HG02588 (cell line): Measurements from ENCODE around the gene NAGK.
"Not testable (repeated sequence)": the region's sequence is repeated elsewhere in the genome, so short reads cannot be mapped to it uniquely, and the experiment has no call there.

Source experiments
- ATAC-seq: cut with Tn5 transposase; IDR thresholded peaks from one replicate; pipeline ENCODE4 v1.9.1; 2021; ENCODE audit warnings: mild to moderate bottlenecking, moderate library complexity; ENCODE audit not compliant: unreplicated experiment

NAGK gene

DNA sequence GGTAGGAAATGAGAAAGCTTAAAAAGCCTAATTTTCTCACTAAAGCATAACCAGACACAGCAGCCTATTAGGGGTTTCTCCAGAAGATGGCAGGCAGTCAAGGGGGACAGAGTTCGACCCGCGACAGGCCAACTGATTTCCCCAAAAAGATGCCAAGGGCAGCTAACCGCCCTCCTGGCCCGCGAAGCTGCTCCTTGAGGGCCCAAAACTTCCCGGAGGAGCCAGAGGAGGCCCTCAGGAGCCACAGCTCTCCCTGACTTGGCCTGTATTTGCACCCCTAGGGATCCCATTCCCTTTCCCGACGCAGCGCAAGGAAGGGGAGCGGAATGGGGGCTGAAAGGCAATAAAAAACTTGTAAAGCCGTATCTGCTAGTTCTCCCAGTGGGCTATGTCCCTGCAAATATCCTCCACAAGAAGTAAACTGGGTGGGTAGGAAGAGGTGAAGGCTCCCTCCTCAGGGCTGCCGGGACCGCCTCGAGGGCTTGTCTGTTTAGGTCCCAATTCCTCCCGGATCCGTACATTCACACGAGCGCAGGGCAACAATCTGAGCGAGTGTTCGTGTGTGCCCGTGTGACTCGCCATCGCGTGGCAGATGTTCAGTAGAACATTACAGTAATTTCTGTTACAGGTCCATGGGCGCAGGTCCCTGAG, 756 bp upstream of the NAGK start:
- ATAC-seq, result peak; percentile 3

DNA sequence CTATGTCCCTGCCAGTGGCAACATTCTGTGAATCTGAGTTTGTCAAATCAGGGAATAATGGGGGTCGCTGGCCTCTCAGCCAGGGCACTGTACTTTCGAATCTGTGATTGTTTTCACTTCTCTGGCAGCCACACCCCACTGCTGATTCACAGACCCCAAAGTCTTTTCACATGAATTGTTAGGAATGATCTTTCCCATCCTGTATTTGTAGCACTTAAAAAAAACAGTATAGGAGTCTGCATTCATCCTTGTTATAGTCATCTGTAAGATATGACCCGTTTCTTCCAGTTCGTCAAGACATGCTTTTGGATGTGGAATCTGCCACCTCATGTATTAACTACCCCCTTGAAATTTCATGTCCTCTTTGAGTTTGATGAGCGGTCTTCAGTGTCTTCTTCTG, 928 bp downstream of the NAGK start:
- no peak for ATAC-seq

DNA sequence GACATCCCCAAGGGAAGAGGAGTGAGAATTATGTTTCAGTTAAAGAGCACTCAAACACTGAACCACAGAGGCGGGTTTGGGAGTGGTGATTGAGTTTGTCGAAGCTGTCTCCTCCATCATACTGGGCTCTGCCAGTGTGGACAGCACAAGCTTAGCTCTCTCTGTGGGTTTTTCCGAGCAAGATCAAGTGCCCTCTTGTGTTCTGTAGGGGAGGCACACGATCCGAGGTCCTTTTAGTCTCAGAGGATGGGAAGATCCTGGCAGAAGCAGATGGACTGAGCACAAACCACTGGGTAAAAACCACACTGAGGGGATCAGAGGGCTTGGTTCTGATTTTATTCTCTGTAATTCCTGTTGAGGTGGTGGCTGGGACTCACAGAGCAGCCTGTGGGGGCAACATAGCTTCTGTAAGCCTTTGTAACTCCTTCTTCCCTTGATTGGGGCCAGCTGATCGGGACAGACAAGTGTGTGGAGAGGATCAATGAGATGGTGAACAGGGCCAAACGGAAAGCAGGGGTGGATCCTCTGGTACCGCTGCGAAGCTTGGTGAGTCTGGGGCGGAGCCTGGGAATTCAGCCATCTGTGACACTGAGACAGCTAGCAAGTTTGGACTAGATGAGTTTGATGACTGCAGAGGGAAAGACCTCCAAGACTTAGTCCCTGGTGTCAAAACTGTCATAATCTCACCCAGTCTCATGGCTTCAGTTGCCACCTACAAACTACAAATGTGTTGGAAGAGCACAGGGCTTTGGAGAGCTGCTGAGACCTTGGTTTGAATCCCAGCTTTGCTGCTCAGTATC, 2.0 kb downstream of the NAGK start:
- no peak for ATAC-seq

DNA sequence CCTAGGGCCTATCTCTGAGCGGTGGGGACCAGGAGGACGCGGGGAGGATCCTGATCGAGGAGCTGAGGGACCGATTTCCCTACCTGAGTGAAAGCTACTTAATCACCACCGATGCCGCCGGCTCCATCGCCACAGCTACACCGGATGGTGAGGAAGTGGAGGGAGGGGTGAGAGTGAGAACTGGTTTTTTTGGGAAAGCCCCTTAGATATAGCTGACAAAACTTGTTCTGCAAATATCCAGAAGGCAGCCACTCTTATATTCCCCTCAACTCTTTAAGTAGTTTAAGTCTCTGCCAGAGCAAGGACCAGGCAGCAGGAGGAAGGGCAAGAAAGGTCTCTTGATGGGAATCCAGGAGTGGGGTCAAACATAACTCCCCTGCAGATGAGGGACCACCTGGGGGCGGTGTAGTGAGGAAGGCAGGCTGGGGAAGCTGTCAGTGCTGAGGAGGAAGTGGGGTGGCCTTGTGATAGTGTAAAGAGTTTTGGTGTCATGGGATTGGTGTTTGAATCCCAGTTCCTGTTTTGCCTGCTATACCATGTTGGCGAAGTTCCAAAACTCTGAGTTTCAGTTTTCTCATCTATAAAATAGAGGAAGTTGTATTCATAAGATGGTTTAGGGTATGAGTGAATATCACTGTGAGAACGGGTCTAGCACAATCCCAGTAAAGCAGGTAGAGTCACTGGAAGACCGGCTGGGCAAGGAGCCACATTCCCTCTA, 3.4 kb downstream of the NAGK start:
- ATAC-seq, result peak; percentile 38

DNA sequence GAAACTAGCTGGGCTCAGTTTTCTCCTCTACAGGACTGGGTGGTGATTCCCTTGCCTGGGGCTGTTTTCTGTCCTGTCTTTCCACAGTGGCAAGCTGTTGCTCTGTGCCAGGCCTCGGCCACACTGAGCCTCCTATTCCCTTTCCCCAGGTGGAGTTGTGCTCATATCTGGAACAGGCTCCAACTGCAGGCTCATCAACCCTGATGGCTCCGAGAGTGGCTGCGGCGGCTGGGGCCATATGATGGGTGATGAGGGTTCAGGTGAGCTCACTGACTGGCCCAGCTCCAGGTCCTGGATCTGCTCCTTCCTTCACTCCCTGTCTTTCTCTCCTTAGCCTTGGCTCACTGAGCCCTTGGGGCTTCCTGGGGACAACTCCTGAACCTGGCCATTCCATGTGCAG, 4.0 kb downstream of the NAGK start:
- no peak for ATAC-seq

DNA sequence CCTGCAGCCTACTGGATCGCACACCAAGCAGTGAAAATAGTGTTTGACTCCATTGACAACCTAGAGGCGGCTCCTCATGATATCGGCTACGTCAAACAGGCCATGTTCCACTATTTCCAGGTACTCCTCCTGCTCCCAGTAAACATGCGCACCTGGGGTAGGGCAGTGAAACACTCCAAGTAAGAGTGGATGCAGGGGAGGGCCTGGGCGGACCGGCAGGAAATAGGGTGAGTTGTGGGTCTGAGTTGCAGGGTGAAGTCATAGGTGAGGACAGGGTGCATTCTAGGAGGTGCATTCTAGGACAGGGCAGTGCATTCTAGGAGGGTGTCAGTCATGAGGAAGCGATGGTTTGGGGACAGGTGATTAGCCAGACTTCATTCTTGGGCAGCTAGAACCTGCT, 5.0 kb downstream of the NAGK start:
- ATAC-seq, result no peak

DNA sequence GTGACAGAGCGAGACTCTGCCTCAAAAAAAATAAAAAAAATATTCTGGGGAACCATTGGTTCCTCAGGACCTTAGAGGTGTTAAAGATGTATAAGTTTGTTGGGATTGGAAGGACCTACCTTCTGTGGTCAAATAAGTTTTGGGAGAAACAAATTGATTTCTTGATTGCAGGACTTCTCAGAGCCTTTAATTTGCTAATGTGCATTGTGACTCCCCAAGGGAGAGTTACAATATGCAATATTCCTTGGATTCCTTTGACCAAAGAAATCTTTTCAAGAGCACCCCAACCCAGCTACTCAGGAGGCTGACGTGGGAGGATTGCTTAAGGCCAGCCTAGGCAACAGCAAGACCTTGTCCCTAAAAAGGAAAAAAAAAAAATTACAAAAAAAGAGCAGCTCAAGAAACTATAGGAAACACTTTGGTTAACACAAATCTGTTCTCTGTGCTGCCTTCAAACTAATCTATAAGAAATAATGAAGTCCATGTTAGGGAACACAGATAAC, 6.5 kb downstream of the NAGK start:
- ATAC-seq, result no peak

DNA sequence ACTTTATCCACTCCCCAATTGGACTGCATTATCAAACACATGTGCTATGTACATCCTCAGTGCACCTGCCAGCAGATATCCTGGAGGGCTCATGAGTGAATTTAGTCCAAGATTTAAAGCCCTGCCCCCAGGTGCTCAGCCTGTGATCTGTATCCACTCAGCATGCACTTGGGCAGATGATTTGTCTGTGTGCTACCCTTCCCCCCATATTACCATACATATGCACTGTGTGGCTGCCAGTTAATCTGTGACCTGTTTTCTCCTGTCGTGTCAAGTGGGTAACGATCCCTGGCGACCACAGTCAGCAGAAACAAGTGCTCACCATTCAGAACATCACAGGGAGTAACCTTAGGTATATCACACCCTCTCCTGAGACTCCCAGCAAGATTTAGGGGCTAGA, 10.2 kb downstream of the NAGK start:
- no peak for ATAC-seq

DNA sequence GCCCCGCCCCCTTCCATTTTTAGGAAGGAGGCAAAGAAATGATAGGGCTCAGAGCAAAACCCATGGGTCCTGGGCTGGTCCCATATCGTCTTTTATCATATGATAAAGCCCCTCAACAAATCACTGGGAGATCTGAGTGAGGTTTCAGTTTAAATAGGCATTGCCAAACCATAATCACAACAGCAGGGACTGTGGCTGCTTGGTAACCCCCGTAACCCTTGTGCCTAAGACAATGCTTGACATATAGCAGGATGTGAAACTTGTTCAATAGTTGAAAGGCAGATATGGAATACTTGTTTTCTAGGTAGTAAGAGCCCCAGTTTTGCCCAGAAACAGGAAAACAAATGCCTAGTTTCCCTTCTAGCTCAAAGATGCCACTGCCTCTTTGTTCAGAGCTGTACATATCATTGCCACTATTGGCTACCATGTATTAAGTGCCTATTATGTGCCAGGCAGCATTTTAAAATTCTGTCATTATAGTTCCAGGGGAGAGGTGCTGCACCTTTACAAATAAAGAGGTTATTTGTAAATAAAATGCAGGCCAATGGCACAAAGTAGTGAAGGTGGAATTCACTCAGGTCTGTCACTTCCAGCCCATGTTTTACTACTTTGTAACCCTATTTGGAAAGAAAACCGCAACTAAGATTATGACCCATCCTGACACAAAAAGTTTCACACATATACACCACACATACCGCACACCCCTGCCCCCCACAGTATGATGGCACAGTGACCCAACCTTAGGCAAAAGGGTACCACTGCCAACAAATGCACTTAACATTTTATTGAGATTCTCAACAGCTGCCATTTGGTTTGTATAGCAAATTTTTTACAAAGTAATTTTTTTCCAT, 14.2 kb downstream of the NAGK start:
- no peak for ATAC-seq

DNA sequence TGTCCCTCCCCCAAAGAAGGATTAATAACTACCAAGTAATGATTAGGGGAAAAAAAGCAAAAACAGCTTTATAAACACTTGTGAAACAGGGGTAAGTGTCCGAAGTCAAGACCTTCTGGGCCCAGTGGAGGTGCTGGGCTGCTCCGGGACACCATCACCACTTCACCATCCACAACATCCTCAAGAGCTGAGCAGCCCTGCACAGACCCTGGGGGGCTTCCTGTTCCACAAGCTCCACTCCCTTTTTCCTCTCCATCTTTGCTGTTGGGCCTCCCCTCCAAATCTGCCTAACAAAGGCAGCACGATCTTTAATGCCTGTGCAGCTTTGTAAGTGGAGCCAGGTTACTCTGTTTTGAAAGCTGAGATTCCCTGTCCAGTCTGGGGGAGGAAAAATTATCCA, 14.8 kb downstream of the NAGK start:
- not testable (repeated sequence) for ATAC-seq

DNA sequence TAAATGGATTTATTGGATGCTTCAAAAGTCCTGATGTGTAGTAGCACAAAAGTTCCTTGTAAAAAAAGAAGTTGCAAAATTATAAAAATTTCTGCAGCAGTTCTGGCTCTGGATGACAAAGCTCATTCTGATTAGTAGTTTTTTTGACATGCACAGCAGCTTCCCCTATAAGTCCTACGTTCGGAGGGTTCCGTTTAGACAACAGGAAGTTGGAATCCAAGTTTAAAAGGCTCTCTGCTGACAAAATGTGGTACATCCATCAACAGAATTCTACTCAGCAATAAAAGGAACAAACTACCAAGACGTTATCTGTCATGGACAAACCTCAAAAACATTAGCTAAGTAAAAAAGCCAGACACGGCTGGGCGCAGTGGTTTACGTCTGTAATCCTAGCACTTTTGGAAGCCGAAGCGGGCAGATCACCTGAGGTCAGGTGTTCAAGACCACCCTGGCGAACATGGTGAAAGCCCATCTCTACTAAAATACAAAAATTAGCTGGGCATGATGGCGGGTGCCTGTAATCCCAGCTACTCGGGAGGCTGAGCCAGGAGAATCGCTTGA, 15.4 kb downstream of the NAGK start:
- not testable (repeated sequence) for ATAC-seq

DNA sequence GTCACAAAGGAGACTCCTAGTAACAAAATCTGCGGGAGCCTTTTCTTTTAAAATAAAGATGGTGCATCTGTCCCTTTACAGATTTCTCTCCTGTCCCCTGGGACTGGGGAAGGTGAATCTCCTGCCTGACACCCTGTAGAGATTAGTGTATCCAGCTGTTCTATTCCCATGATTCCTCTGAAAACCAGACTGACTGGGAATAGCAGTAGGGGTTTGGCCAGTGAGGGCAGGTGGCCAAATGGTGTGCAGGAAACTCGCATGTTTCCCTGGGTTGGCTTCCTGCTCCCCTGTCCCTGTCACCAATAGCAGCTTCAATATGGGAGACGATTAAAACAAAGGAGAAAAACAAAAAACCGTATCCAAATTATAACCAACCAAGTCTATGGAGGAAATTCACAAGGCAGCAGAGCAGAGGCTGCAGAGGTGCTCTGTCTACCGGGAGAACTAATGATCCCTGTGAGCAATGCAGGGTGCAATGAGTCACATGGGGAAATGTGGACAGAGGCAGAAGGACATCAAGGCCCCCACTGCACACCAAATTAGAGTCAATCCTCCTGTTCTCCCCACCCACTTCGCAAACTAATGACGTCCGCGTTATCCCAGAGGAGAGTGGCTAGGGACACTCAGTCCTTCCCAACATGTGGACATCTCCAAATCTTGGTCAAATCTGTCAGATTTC, 17.0 kb downstream of the NAGK start:
- ATAC-seq, result not testable (repeated sequence)

DNA sequence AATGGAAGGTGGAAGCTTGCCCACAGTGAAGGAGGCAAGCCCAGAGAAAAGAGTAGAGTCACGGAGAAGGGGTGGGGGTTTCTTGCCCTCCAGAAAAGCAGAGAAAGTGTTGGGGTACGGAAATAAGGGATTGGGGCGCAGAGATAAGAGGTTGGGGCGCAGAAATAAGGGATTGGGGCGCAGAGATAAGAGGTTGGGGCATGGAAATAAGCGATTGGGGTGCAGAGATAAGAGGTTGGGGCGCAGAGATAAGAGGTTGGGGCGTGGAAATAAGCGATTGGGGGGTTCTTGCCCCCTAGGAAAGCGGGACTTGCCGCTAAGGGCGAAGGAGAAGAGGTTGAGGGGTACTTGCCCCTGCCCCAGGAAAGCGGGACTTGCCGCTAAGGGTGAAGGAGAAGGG, 21.0 kb downstream of the NAGK start:
- ATAC-seq, result not testable (repeated sequence)

DNA sequence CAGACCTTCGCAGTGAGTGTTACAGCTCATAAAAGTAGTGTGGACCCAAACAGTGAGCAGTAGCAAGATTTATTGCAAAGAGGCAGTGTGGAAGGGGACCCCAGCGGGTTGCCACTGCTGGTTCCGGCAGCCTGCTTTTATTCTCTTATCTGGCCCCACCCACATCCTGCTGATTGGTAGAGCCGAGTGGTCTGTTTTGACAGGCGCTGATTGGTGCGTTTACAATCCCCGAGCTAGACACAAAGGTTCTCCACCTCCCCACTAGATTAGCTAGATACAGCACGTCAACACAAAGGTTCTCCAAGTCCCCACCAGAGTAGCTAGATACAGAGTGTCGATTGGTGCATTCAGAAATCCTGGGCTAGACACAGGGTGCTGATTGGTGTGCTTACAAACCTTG, 23.4 kb downstream of the NAGK start:
- ATAC-seq, result not testable (repeated sequence)

DNA sequence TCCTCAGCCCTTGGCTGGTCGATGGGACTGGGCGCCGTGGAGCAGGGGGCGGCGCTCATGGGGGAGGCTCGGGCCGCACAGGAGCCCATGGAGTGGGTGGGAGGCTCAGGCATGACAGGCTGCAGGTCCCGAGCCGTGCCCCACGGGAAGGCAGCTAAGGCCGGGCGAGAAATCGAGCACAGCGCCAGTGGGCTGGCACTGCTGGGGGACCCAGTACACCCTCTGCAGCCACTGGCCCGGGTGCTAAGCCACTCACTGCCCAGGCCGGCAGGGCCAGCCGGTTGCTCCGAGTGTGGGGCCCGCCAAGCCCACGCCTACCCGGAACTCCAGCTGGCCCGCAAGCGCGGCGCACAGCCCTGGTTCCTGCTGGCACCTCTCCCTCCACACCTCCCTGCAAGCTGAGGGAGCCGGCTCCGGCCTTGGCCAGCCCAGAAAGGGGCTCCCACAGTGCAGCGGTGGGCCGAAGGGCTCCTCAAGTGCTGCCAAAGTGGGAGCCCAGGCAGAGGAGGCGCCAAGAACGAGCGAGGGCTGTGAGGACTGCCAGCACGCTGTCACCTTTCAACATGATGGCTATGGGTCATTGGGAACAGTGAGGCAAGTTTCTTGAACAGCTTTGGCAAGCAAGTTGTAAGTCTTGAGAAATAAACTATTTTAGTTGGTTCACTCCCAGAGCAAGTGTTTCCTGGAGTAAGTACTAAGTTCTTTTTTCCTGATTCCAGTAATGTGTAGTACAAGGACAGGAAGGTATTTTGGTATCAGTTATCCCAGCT, 24.2 kb downstream of the NAGK start:
- not testable (repeated sequence) for ATAC-seq

DNA sequence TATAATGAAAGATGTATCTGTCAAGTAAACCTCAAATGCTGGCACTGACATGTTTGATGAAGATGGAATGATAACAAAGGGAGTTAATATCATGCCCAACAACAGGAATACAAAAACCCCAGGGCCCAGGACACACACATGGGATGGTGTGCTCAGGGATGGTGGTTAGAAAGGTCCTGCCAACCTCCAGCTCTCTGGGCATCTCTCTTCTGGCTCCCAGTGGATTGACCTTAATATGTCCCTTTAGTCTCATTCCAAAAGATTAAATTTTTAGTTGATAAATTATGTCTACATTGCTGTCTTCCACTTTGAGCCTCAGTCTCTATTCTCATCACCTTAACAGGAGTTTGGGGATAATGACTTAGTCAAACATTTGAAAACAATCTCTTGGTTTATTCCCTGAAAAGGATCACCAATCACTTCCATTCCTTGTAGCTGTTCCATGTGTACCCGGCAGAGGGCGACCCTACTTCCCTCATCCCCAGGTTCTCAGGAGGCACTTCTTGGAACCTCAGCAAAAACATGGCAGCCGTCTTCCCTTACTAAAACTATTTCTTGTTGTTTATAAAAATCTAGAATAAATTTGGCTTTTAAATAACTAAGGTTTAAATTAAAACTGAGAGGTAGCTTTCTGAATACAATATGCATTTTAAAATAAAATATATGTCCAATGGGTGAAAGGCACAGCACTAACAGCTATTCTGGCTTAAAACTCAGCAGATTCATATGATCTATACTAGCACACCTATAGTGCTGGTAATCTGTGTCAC, 31.9 kb downstream of the NAGK start:
- ATAC-seq, result no peak

DNA sequence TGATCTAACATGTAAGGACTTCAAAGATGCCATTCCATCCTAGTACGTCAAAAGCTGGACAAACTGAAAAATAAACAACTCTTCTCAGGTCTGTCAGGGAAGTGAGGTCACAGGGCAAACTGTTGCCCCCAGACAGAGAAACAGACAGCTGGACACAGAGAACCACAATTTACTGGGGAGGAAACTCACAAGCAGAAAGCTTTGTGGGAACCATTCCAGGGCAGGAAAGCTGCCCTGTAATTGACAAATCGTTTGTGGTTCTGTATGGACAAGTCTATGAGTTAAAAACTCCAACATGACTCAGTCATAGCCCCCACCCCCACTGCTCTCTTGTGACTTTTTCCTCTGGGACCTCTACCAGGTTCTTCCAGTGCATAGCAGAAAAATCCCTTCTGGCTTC, 33.2 kb downstream of the NAGK start:
- ATAC-seq, result no peak

DNA sequence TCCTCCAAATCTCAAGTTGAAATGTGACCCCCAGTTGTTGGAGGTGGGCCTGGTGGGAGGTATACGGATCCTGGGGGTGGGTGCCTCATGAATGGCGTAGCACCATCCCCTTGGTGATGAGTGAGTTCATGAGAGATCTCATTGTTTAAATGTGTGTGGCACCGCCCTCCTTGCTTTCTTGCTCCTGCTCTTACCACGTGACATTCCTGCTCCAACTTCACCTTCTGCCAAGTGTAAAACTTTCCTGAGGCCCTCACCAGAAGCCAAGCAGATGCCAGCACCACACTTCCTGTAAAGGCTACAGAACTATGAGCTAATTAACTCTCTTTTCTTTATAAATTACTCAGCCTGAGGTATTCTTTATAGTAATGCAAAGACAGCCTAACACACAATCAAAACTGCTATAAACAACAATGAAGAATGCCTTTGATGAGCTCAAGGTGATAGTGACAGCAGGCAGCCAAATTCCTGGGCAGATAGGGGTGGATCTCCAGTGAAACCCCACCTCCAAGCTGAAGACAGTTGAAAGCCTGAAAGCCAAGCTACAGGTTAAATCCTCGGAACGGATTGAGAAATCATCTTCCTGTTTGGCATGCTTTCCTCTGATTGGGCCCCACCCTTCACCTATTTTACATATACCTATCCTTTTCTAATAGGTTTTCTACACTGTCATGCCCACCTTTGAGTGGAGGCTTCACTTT, 34.7 kb downstream of the NAGK start:
- no peak for ATAC-seq
